Gastroesophageal sphincter (tissue), 3 donors: ENCODE measurements around the gene LDB3.

Experiments used
- CTCF ChIP-seq, 4 experiments: fragments of 200-600 bp in 2 of 4; fragments of 450-650 bp in 2 of 4; sonication (generic) in 1 of 4; IDR thresholded peaks; one replicate each; pipeline ENCODE4 v1.5.1; 2017 to 2019; ENCODE audit warnings: antibody characterized with exemption in 4 of 4, mild to moderate bottlenecking in 2 of 4, moderate library complexity in 2 of 4
- POLR2AphosphoS5 ChIP-seq: sonication (generic); formaldehyde crosslinking; IDR thresholded peaks from one replicate; pipeline ENCODE4 v1.6.1; 2017; ENCODE audit warnings: antibody characterized with exemption

GRCh38 chr10:86661161-86662025, 6.9 kb upstream of the LDB3 start:
- no peak for TF ChIP-seq CTCF (IDR thresholded peaks at IDR 0.05)
- no peak for TF ChIP-seq POLR2AphosphoS5
